Measurements from ENCODE around the gene SPATS2. TPM values are rescaled to one million over a fixed set of nuclear protein-coding genes. Genes with fewer than 3 reads are reported as not detected.
"Not testable (repeated sequence)": the region's sequence is repeated elsewhere in the genome, so short reads cannot be mapped to it uniquely, and the experiment has no call there.

SPATS2 gene
- total RNA-seq, 1 experiment from 2014 or later = 41.7 TPM

- no peaks in the 10 kb centered on the region for H3K27me3 ChIP-seq (replicated peaks)
- peaks cover 39% of the 10 kb centered on the region for H3K4me1 ChIP-seq (replicated peaks)
- H3K27ac ChIP-seq = 0 out of 2 replicates have a peak overlapping the region, but pooled peaks have one; percentile 3
- H3K9me3 ChIP-seq (replicated peaks) = no peaks in the 10 kb centered on the region
- no peak overlapping the region for H3K4me3 ChIP-seq
- peaks cover 14% of the 10 kb centered on the region for H3K36me3 ChIP-seq
- peak; percentile 57 to 68 for DNase-seq (ENCODE audit: low read depth in 1 of 2, low spot score in 2 of 2)
These were observed 148.0 kb downstream of the SPATS2 start for GRCh38 chr12:49515266-49515665.

- no peak for DNase-seq (ENCODE audit: low read depth in 1 of 2, low spot score in 2 of 2)
- no peak overlapping the region for H3K27ac ChIP-seq
- H3K36me3 ChIP-seq = peaks cover 18% of the 10 kb centered on the region
- no peaks in the 10 kb centered on the region for H3K9me3 ChIP-seq (replicated peaks)
- no peak overlapping the region for H3K4me3 ChIP-seq
- H3K4me1 ChIP-seq (replicated peaks) = peaks cover 21% of the 10 kb centered on the region
- no peaks in the 10 kb centered on the region for H3K27me3 ChIP-seq (replicated peaks)
These were observed 151.8 kb downstream of the SPATS2 start for GRCh38 chr12:49518914-49519573.

GRCh38 chr12:49519574-49519936, 152.3 kb downstream of the SPATS2 start:
- Histone ChIP-seq H3K4me3 (no peak overlapping the region), H3K4me1 (replicated peaks) (peaks cover 17% of the 10 kb centered on the region), H3K36me3 (peaks cover 19% of the 10 kb centered on the region), H3K27ac (no peak overlapping the region), H3K27me3 (replicated peaks) (no peaks in the 10 kb centered on the region), H3K9me3 (replicated peaks) (no peaks in the 10 kb centered on the region)
- no peak for DNase-seq (ENCODE audit: low read depth in 1 of 2, low spot score in 2 of 2)

GRCh38 chr12:49521389-49521788, 154.1 kb downstream of the SPATS2 start:
- Histone ChIP-seq H3K27ac (no peak overlapping the region), H3K9me3 (replicated peaks) (no peaks in the 10 kb centered on the region)

GRCh38 chr12:49524660-49525324, 157.5 kb downstream of the SPATS2 start:
- Histone ChIP-seq H3K27ac (no peak overlapping the region), H3K4me3 (no peak overlapping the region), H3K9me3 (replicated peaks) (no peaks in the 10 kb centered on the region), H3K36me3 (peaks cover 52% of the 10 kb centered on the region), H3K4me1 (replicated peaks) (no peaks in the 10 kb centered on the region), H3K27me3 (replicated peaks) (no peaks in the 10 kb centered on the region)
- no peak for DNase-seq (ENCODE audit: low read depth in 1 of 2, low spot score in 2 of 2)

More at GRCh38 chr12:49521389-49521788, 154.1 kb downstream of the SPATS2 start:
- no peaks in the 10 kb centered on the region for H3K27me3 ChIP-seq (replicated peaks)
- H3K4me3 ChIP-seq = no peak overlapping the region
- H3K36me3 ChIP-seq = peaks cover 38% of the 10 kb centered on the region
- DNase-seq (ENCODE audit: low read depth in 1 of 2, low spot score in 2 of 2) = no peak
- peaks cover 5% of the 10 kb centered on the region for H3K4me1 ChIP-seq (replicated peaks)

- Histone ChIP-seq H3K36me3 (peaks cover 50% of the 10 kb centered on the region), H3K9me3 (replicated peaks) (no peaks in the 10 kb centered on the region), H3K27me3 (replicated peaks) (no peaks in the 10 kb centered on the region), H3K27ac (no peak overlapping the region), H3K4me1 (replicated peaks) (no peaks in the 10 kb centered on the region), H3K4me3 (no peak overlapping the region)
- DNase-seq (ENCODE audit: low read depth in 1 of 2, low spot score in 2 of 2) = no peak
These were observed 158.7 kb downstream of the SPATS2 start for GRCh38 chr12:49525942-49526341.

GRCh38 chr12:49527361-49528130, 160.3 kb downstream of the SPATS2 start:
- Histone ChIP-seq H3K4me1 (replicated peaks) (no peaks in the 10 kb centered on the region), H3K27ac (no peak overlapping the region), H3K36me3 (peaks cover 47% of the 10 kb centered on the region), H3K4me3 (no peak overlapping the region), H3K27me3 (replicated peaks) (no peaks in the 10 kb centered on the region), H3K9me3 (replicated peaks) (no peaks in the 10 kb centered on the region)
- DNase-seq (ENCODE audit: low read depth in 1 of 2, low spot score in 2 of 2) = no peak

- no peaks in the 10 kb centered on the region for H3K9me3 ChIP-seq (replicated peaks)
- H3K4me3 ChIP-seq = no peak overlapping the region
- no peaks in the 10 kb centered on the region for H3K27me3 ChIP-seq (replicated peaks)
- H3K27ac ChIP-seq = no peak overlapping the region
- peaks cover 38% of the 10 kb centered on the region for H3K36me3 ChIP-seq
- no peak for DNase-seq (ENCODE audit: low read depth in 1 of 2, low spot score in 2 of 2)
- H3K4me1 ChIP-seq (replicated peaks) = no peaks in the 10 kb centered on the region
These were observed 162.2 kb downstream of the SPATS2 start for GRCh38 chr12:49529414-49529813.

- DNase-seq (ENCODE audit: low read depth in 1 of 2, low spot score in 2 of 2) = no peak
- Histone ChIP-seq H3K27ac (no peak overlapping the region), H3K4me1 (replicated peaks) (0 out of 2 replicates have a peak, but pooled peaks cover 3% of the 10 kb centered on the region), H3K4me3 (no peak overlapping the region), H3K36me3 (peaks cover 14% of the 10 kb centered on the region), H3K9me3 (replicated peaks) (no peaks in the 10 kb centered on the region), H3K27me3 (replicated peaks) (no peaks in the 10 kb centered on the region)
These were observed 164.5 kb downstream of the SPATS2 start for GRCh38 chr12:49531745-49532144.

GRCh38 chr12:49533331-49533730, 166.1 kb downstream of the SPATS2 start:
- 0 out of 2 replicates have a peak, but pooled peaks cover 6% of the 10 kb centered on the region for H3K36me3 ChIP-seq
- H3K9me3 ChIP-seq (replicated peaks) = no peaks in the 10 kb centered on the region; the same call in 1 of the 2 replicates
- H3K27me3 ChIP-seq (replicated peaks) = peaks cover 11% of the 10 kb centered on the region
- H3K27ac ChIP-seq = no peak overlapping the region
- DNase-seq (ENCODE audit: low read depth in 1 of 2, low spot score in 2 of 2) = no peak
- peaks cover 17% of the 10 kb centered on the region for H3K4me1 ChIP-seq (replicated peaks)
- no peak overlapping the region for H3K4me3 ChIP-seq

- H3K4me3 ChIP-seq; H3K27ac ChIP-seq; H3K36me3 ChIP-seq; H3K9me3 ChIP-seq (replicated peaks); DNase-seq (ENCODE audit: low read depth in 1 of 2, low spot score in 2 of 2): not testable (repeated sequence)
- H3K4me1 ChIP-seq (replicated peaks) = peaks cover 24% of the 10 kb centered on the region
- H3K27me3 ChIP-seq (replicated peaks) = peaks cover 18% of the 10 kb centered on the region
These were observed 166.9 kb downstream of the SPATS2 start for GRCh38 chr12:49534122-49534521.

GRCh38 chr12:49534731-49535278, 167.5 kb downstream of the SPATS2 start:
- H3K9me3 ChIP-seq (replicated peaks) = no peaks in the 10 kb centered on the region; the same call in 1 of the 2 replicates
- H3K27me3 ChIP-seq (replicated peaks) = peaks cover 24% of the 10 kb centered on the region
- H3K4me3 ChIP-seq = no peak overlapping the region
- no peak overlapping the region for H3K27ac ChIP-seq
- no peak for DNase-seq (ENCODE audit: low read depth in 1 of 2, low spot score in 2 of 2)
- no peaks in the 10 kb centered on the region for H3K36me3 ChIP-seq
- peaks cover 29% of the 10 kb centered on the region for H3K4me1 ChIP-seq (replicated peaks)

- H3K4me1 ChIP-seq (replicated peaks) = peaks cover 29% of the 10 kb centered on the region
- H3K36me3 ChIP-seq = no peaks in the 10 kb centered on the region
- no peak overlapping the region for H3K27ac ChIP-seq
- H3K27me3 ChIP-seq (replicated peaks) = peaks cover 29% of the 10 kb centered on the region
- H3K4me3 ChIP-seq = no peak overlapping the region
- no peak for DNase-seq (ENCODE audit: low read depth in 1 of 2, low spot score in 2 of 2)
- no peaks in the 10 kb centered on the region; the same call in 1 of the 2 replicates for H3K9me3 ChIP-seq (replicated peaks)
These were observed 168.8 kb downstream of the SPATS2 start for GRCh38 chr12:49535921-49536525.

Measured in SJSA1 (cell line).